NOMO-1 treated with dmso at 0.1 percent for 144 hours (cell line): ENCODE measurements around the gene TNFAIP2.

Experiments
- DNase-seq: peaks from one replicate; lab custom pipeline; 2025; ENCODE audit not compliant: unreplicated experiment; lab: John Stamatoyannopoulos, UW

Gene TNFAIP2

GRCh38 chr14:103184046-103184445 is 60.8 kb downstream of the TNFAIP2 start:
- no peak for DNase-seq

- DNase-seq = no peak
These were observed 62.1 kb downstream of the TNFAIP2 start for GRCh38 chr14:103185051-103186029.

GRCh38 chr14:103186241-103186822 is 63.1 kb downstream of the TNFAIP2 start:
- no peak for DNase-seq
